Inflammatory macrophage treated with lipopolysaccharide for 4 hours (primary cell): Measurements from ENCODE around the gene TAF4B.
"Not testable (repeated sequence)": the region's sequence is repeated elsewhere in the genome, so short reads cannot be mapped to it uniquely, and the experiment has no call there.

ENCODE experiments used
- DNase-seq: peaks from one replicate; pipeline ENCODE4 v3.0.0-alpha.2; 2020

The TAF4B gene

GRCh38 chr18:26429535-26430226, 203.4 kb downstream of the TAF4B start:
- DNase-seq: no peak

- DNase-seq: no peak
Measured at GRCh38 chr18:26432651-26433424, 206.6 kb downstream of the TAF4B start.

- no peak for DNase-seq
Measured at GRCh38 chr18:26434887-26435286, 208.6 kb downstream of the TAF4B start.

DNA sequence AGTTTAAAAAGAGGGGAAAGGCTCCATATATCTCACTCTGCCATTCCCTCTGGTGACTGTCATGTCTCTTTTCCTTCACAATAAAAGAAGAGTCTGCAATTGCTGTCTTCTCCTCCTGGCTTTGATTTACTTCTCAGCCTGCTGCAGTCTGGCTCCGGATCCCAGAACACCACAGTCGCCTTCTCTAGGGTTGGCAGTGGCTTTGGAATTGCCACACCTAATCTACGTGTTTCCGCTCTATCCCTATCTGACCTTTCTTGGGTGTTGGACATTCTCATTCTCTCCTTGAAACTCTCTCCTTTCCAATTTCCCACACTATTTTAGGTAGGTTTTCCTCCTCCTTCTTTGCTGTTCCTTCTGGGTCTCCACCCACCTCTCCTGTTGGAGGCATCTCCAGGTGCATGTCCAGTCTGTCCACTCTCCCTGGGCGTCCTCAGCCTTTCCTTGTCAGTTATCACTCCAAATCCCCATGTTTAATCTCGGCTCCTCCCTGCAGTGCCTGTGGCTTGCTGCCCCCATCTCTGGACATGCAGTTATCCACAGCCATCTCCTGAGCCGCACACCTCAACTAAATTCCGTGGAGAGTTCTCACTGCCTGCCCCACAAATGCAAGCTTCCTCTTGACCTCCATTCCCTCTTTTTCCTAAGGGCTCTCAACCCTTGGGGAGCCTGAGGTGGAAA, 209.3 kb downstream of the TAF4B start:
- no peak for DNase-seq

DNA sequence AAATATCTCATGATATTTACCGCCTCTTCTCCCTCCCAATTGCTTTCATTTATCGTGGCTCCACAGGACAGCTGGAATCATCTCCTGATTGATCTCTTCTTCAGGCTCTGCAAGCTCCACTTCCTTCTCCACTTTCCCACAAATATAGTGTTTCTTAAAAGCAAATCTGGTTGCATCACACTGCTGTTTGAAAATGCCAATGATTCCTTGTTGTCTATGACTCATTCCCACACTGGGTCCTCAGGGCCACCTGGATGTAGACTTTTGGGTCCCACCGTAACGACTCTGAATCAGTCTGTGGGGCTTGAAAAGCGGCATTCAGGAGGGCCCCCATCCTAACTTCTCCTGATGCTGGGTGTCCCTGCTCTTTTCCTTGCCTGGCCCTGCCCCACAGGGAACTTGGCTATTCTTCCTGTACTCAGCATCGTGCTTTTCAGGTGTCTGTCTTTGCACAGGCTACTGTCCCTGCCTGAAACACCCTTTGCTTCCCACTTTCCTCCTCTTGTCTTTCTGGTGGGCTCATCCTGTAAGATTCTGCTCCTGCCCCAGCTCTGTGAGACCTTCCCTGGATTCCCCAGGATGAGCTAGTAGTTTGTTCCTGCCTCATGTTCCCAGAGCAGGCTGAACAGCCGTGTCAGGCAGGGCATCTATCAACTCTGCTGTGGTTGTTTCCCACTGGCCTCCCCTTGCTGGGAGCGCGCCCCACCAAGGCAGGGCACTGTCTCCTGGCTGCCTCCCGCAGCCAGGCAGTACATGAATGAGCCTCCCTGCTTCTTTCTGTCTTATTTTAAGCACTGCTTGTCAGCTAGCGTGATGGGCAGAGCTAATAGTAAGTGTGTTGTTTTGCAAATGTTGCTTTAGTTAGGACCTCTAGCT, 210.2 kb downstream of the TAF4B start:
- DNase-seq: no peak

- DNase-seq: not testable (repeated sequence)
Measured at GRCh38 chr18:26437634-26438033, 211.4 kb downstream of the TAF4B start.

- DNase-seq: no peak
Measured at GRCh38 chr18:26438980-26439379, 212.7 kb downstream of the TAF4B start.

GRCh38 chr18:26439537-26439936, 213.3 kb downstream of the TAF4B start:
- no peak for DNase-seq

GRCh38 chr18:26440644-26441043, 214.4 kb downstream of the TAF4B start:
- no peak for DNase-seq
